Ovary (tissue), 3 donors: Measurements from ENCODE around the gene TBC1D16.

ENCODE experiments used
- CTCF ChIP-seq, 3 donors: fragments of 450-650 bp in 2 of 3; fragments of 200-600 bp in 1 of 3; IDR thresholded peaks; one replicate each; pipeline versions ENCODE4 v1.5.1 to v1.8.0; 2016 to 2022; ENCODE audit warnings: antibody characterized with exemption in 3 of 3, mild to moderate bottlenecking in 1 of 3
- POLR2A ChIP-seq: fragments of 450-650 bp; IDR thresholded peaks from one replicate; pipeline ENCODE4 v1.6.1; 2017; ENCODE audit warnings: antibody characterized with exemption, mild to moderate bottlenecking, moderate library complexity
- donor health status: DM: no; HTN: no; CAD: no.

- no peak for TF ChIP-seq CTCF (IDR thresholded peaks at IDR 0.05)
- TF ChIP-seq POLR2A, result no peak
These were observed 85.4 kb downstream of the TBC1D16 start for GRCh38 chr17:79950306-79950705.
